Trophoblast cell (in vitro differentiated cells and primary cell): Measurements from ENCODE around the gene SHISA7.

Source experiments
- DNase-seq, 2 donors: peaks; one replicate each; pipeline ENCODE4 v3.0.0-alpha.2; 2016
- H2AFZ ChIP-seq: 2 replicates; pipeline ENCODE4 v1.6.1; 2013; ENCODE audit warnings: low read length, moderate library complexity, mild to moderate bottlenecking; ENCODE audit not compliant: insufficient read depth, poor library complexity
- H2AK5ac ChIP-seq: 2 replicates; pipeline ENCODE4 v1.6.1; 2013; ENCODE audit warnings: mild to moderate bottlenecking, low read length
- H2BK120ac ChIP-seq: 2 replicates; pipeline ENCODE4 v1.6.1; 2013; ENCODE audit warnings: low read length, mild to moderate bottlenecking, moderate library complexity; ENCODE audit not compliant: insufficient read depth, poor library complexity
- H2BK12ac ChIP-seq: 2 replicates; pipeline ENCODE4 v1.6.1; 2013; ENCODE audit warnings: mild to moderate bottlenecking, low read length, moderate library complexity
- H2BK5ac ChIP-seq: 2 replicates; pipeline ENCODE4 v1.6.1; 2013; ENCODE audit warnings: low read length, low read depth, moderate library complexity, mild to moderate bottlenecking; ENCODE audit not compliant: poor library complexity
- H3K14ac ChIP-seq: 2 replicates; pipeline ENCODE4 v1.6.1; 2013; ENCODE audit warnings: mild to moderate bottlenecking, low read length
- H3K18ac ChIP-seq: 2 replicates; pipeline ENCODE4 v1.6.1; 2013; ENCODE audit warnings: mild to moderate bottlenecking, low read length
- H3K23ac ChIP-seq: 2 replicates; pipeline ENCODE4 v1.6.1; 2013; ENCODE audit warnings: low read length
- H3K27ac ChIP-seq: 2 replicates; pipeline ENCODE4 v1.5.1; 2013; ENCODE audit warnings: low read depth, mild to moderate bottlenecking, inconsistent platforms, low read length, moderate library complexity
- H3K27me3 ChIP-seq: 2 replicates; pipeline ENCODE4 v1.6.1; 2013; ENCODE audit warnings: inconsistent platforms, mild to moderate bottlenecking, low read length, moderate library complexity; ENCODE audit not compliant: insufficient read depth
- H3K36me3 ChIP-seq, 2 experiments: 1 replicate in 1 of 2; 2 replicates in 1 of 2; pipeline ENCODE4 v1.6.1; 2013; ENCODE audit warnings: low read length in 2 of 2, mild to moderate bottlenecking in 2 of 2, moderate library complexity in 1 of 2; ENCODE audit not compliant: insufficient read depth in 2 of 2, control insufficient read depth in 1 of 2
- H3K4ac ChIP-seq: 2 replicates; pipeline ENCODE4 v1.6.1; 2013; ENCODE audit warnings: low read depth, mild to moderate bottlenecking, low read length, moderate library complexity
- H3K4me1 ChIP-seq, 2 experiments: 1 replicate in 1 of 2; 2 replicates in 1 of 2; pipeline ENCODE4 v1.6.1; 2013; ENCODE audit warnings: low read length in 2 of 2, mild to moderate bottlenecking in 2 of 2, moderate library complexity in 1 of 2; ENCODE audit not compliant: insufficient read depth in 2 of 2, control insufficient read depth in 1 of 2
- H3K4me2 ChIP-seq: 2 replicates; pipeline ENCODE4 v1.6.1; 2013; ENCODE audit warnings: inconsistent platforms, mild to moderate bottlenecking, low read length, moderate library complexity
- H3K4me3 ChIP-seq: 2 replicates; pipeline ENCODE4 v1.5.1; 2013; ENCODE audit warnings: mild to moderate bottlenecking, low read depth, low read length, inconsistent platforms
- H3K79me1 ChIP-seq: one replicate; pipeline ENCODE4 v1.6.1; 2013; ENCODE audit warnings: low read length
- H3K79me2 ChIP-seq: 2 replicates; pipeline ENCODE4 v1.6.1; 2013; ENCODE audit warnings: low read length, mild to moderate bottlenecking; ENCODE audit not compliant: control insufficient read depth, insufficient read depth, poor library complexity
- H3K9ac ChIP-seq: 2 replicates; pipeline ENCODE4 v1.6.1; 2013; ENCODE audit warnings: mild to moderate bottlenecking, low read length
- H3K9me3 ChIP-seq: 2 replicates; pipeline ENCODE4 v1.6.1; 2013; ENCODE audit warnings: low read depth, mild to moderate bottlenecking, control low read depth, inconsistent platforms, low read length; ENCODE audit not compliant: insufficient read depth
- H4K12ac ChIP-seq: 2 replicates; pipeline ENCODE4 v1.6.1; 2013; ENCODE audit warnings: low read depth, mild to moderate bottlenecking, low read length, moderate library complexity
- H4K8ac ChIP-seq: 2 replicates; pipeline ENCODE4 v1.6.1; 2013; ENCODE audit warnings: low read depth, mild to moderate bottlenecking, low read length, moderate library complexity
- H4K91ac ChIP-seq: one replicate; pipeline ENCODE4 v1.6.1; 2013; ENCODE audit warnings: low read depth, mild to moderate bottlenecking, low read length, moderate library complexity
- WGBS: extraction: QIAGEN DNeasy Blood & Tissue Kit; methylation state at CpG from one replicate; pipeline ENCODE4 v1.1.7; 2013; ENCODE audit warnings: missing lambda C conversion rate; ENCODE audit not compliant: insufficient read length, insufficient coverage; ENCODE audit errors: extremely low coverage; 5-methylcytosine and 5-hydroxymethylcytosine counted together

Gene SHISA7

DNA sequence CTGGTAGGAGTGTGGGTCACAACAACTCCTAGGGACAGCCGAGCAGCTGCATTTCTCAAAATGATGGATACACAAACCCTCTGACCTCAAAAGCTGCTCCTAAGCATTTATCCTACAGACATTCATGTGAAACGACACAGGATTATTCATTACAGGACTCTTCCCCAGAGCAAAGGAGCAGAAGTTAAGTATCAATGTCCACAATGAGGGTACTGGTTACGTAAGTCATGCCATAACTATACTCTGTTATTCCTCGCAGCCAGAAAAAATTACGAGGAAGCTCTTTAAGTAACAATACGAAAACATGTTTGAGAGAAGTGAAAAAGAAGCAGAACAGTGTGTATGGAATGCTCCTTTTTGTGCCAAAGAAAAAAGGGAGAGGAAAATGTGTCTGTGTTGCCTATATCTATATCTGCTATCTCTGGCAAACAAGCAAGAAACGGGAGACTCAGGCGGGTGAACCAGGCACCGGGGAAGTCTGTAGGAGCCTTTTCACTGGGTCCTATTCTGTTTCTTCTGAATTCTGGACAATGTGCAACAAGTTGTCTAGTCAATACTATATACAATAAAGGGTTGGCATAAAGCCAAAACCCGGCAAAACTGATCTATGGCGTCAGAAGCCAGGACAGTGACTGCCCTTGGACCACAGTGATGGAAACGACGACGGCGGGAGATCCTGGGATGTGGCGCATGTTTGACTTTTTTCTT lies 17.0 kb upstream of the SHISA7 start:
- Histone ChIP-seq H3K4me1 (peaks cover 7 to 12% of the 10 kb centered on the region in 2 experiments), H2BK5ac (no peak overlapping the region), H2BK12ac (no peak overlapping the region), H3K79me1 (peaks cover 6% of the 10 kb centered on the region), H3K4me3 (no peak overlapping the region), H3K4me2 (no peak overlapping the region), H3K4ac (no peak overlapping the region), H3K27me3 (no peaks in the 10 kb centered on the region), H3K14ac (no peak overlapping the region), H3K79me2 (peaks cover 3% of the 10 kb centered on the region), H2AFZ (no peak overlapping the region), H3K23ac (no peak overlapping the region), H3K9me3 (no peaks in the 10 kb centered on the region), H3K18ac (no peak overlapping the region), H4K12ac (no peak overlapping the region), H3K36me3 (peaks cover 0 to 5% of the 10 kb centered on the region in 2 experiments), H4K91ac (no peak overlapping the region), H3K9ac (no peak overlapping the region), H4K8ac (no peak overlapping the region), H3K27ac (no peak overlapping the region), H2BK120ac (no peak overlapping the region), H2AK5ac (no peak overlapping the region)
- DNase-seq: peak in 1 of 2 donors; percentile 56
- no CpG with 5 or more reads among the region's 16 CpGs for WGBS

- H4K91ac ChIP-seq: no peak overlapping the region
- H2BK12ac ChIP-seq: no peak overlapping the region
- no peak overlapping the region for H3K27ac ChIP-seq
- H3K4ac ChIP-seq: no peak overlapping the region
- H3K36me3 ChIP-seq: peaks cover 0 to 5% of the 10 kb centered on the region in 2 experiments
- H2AK5ac ChIP-seq: no peak overlapping the region
- no peak overlapping the region for H2BK5ac ChIP-seq
- H4K12ac ChIP-seq: no peak overlapping the region
- no peak overlapping the region for H3K4me3 ChIP-seq
- no peaks in the 10 kb centered on the region for H3K9me3 ChIP-seq
- H4K8ac ChIP-seq: no peak overlapping the region
- no peak overlapping the region for H3K23ac ChIP-seq
- no peak overlapping the region for H3K18ac ChIP-seq
- no peak overlapping the region for H3K14ac ChIP-seq
- H3K27me3 ChIP-seq: no peaks in the 10 kb centered on the region
- no peak overlapping the region for H3K4me2 ChIP-seq
- peaks cover 6% of the 10 kb centered on the region for H3K79me1 ChIP-seq
- peaks cover 7 to 12% of the 10 kb centered on the region in 2 experiments for H3K4me1 ChIP-seq
- H2BK120ac ChIP-seq: no peak overlapping the region
- no peak for DNase-seq
- peaks cover 3% of the 10 kb centered on the region for H3K79me2 ChIP-seq
- no CpG with 5 or more reads among the region's 8 CpGs for WGBS
- no peak overlapping the region for H3K9ac ChIP-seq
- H2AFZ ChIP-seq: no peak overlapping the region
These were observed 16.4 kb upstream of the SHISA7 start for GRCh38 chr19:55459551-55459949.

DNA sequence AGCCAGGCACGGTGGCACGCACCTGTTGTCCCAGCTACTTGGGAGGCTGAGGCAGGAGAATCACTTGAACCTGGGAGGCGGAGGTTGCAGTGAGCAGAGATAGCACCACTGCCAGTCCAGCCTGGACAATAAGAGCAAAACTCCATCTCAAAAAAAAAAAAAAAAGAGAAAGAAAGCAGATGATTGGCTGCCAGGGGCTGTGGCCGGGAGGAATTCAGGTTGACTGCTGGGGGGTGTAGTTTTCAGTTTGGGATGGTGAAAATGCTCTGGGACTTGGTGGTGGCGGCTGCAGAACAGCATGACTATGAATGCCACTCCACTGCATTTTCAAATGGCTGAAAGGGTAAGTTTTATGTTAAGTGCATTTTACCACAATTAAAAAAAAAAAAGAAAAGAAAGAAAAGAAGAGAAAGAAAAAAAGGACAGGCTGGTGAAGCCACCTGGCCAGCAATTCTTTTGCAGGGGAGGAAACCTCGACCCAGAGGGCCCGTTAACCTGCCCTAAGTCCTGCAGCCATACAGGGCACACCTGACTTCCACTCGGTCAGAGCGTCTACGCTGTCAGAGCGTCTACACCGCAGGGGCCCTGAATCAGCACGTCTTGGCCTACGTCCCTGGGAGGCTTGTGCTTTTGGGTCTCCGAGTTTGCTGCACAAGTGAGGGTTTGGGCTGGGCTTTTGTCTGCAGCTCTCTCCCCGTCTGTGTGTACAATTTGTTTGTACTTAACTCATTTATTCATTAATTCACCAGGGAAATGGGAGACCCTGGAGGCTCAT lies 14.8 kb upstream of the SHISA7 start:
- no peak for DNase-seq
- H2AFZ ChIP-seq: no peak overlapping the region
- peaks cover 7 to 12% of the 10 kb centered on the region in 2 experiments for H3K4me1 ChIP-seq
- H4K8ac ChIP-seq: no peak overlapping the region
- no peak overlapping the region for H3K18ac ChIP-seq
- peaks cover 2% of the 10 kb centered on the region for H3K9me3 ChIP-seq
- no peak overlapping the region for H3K4me2 ChIP-seq
- H3K27me3 ChIP-seq: no peaks in the 10 kb centered on the region
- no peak overlapping the region for H4K12ac ChIP-seq
- H2AK5ac ChIP-seq: no peak overlapping the region
- H3K4me3 ChIP-seq: no peak overlapping the region
- H3K14ac ChIP-seq: no peak overlapping the region
- no peak overlapping the region for H2BK12ac ChIP-seq
- H3K4ac ChIP-seq: no peak overlapping the region
- peaks cover 0 to 5% of the 10 kb centered on the region in 2 experiments for H3K36me3 ChIP-seq
- peaks cover 6% of the 10 kb centered on the region for H3K79me1 ChIP-seq
- H2BK5ac ChIP-seq: no peak overlapping the region
- no peak overlapping the region for H3K27ac ChIP-seq
- no peak overlapping the region for H3K9ac ChIP-seq
- peaks cover 3% of the 10 kb centered on the region for H3K79me2 ChIP-seq
- H2BK120ac ChIP-seq: no peak overlapping the region
- no peak overlapping the region for H4K91ac ChIP-seq
- no peak overlapping the region for H3K23ac ChIP-seq
- no CpG with 5 or more reads among the region's 16 CpGs for WGBS

- Histone ChIP-seq H3K27me3 (peaks cover 13% of the 10 kb centered on the region), H4K12ac (no peak overlapping the region), H2AFZ (no peak overlapping the region), H4K91ac (no peak overlapping the region), H2BK12ac (no peak overlapping the region), H4K8ac (no peak overlapping the region), H2AK5ac (no peak overlapping the region), H3K27ac (no peak overlapping the region), H3K4me3 (no peak overlapping the region), H3K4me2 (no peak overlapping the region), H3K18ac (no peak overlapping the region), H3K14ac (no peak overlapping the region), H3K4me1 (peaks cover 4 to 11% of the 10 kb centered on the region in 2 experiments), H3K79me1 (peaks cover 3% of the 10 kb centered on the region), H3K36me3 (peaks cover 0 to 5% of the 10 kb centered on the region in 2 experiments), H2BK120ac (no peak overlapping the region), H3K79me2 (peaks cover 2% of the 10 kb centered on the region), H3K9me3 (peaks cover 4% of the 10 kb centered on the region), H3K4ac (no peak overlapping the region), H2BK5ac (no peak overlapping the region), H3K9ac (no peak overlapping the region), H3K23ac (no peak overlapping the region)
- no CpG with 5 or more reads among the region's 14 CpGs for WGBS
- no peak for DNase-seq
These were observed 13.2 kb upstream of the SHISA7 start for GRCh38 chr19:55456347-55456746.
